Fibroblast of lung (primary cell): ENCODE results near the gene NEGR1. TPM values are rescaled to one million over a fixed set of nuclear protein-coding genes. Genes with fewer than 3 reads are reported as not detected.

ENCODE experiments used
- DNase-seq, 2 donors: peaks; one replicate each; pipeline versions ENCODE4 v3.0.0 to v3.0.0-alpha.2; 2010; ENCODE audit warnings: low read depth in 2 of 2
- H2AFZ ChIP-seq: 2 replicates; pipeline ENCODE4 v1.5.1; 2012; ENCODE audit warnings: low read length, control low read depth, inconsistent platforms
- H3K27ac ChIP-seq: 2 replicates; pipeline ENCODE4 v1.5.1; 2011; ENCODE audit warnings: low read length, control low read depth; ENCODE audit not compliant: insufficient read depth
- H3K27me3 ChIP-seq: 2 replicates; pipeline ENCODE4 v1.5.1; 2011; ENCODE audit warnings: mild to moderate bottlenecking, low read length; ENCODE audit not compliant: control insufficient read depth, insufficient read depth
- H3K36me3 ChIP-seq: 2 replicates; pipeline ENCODE4 v1.5.1; 2011; ENCODE audit warnings: low read length; ENCODE audit not compliant: control insufficient read depth, insufficient read depth
- H3K4me1 ChIP-seq: 2 replicates; pipeline ENCODE4 v1.5.1; 2011; ENCODE audit warnings: low read length; ENCODE audit not compliant: control insufficient read depth, insufficient read depth; ENCODE audit errors: extremely low read depth
- H3K4me2 ChIP-seq: 2 replicates; pipeline ENCODE4 v1.5.1; 2011; ENCODE audit warnings: low read length, control low read depth; ENCODE audit not compliant: insufficient read depth; ENCODE audit errors: extremely low read depth
- H3K4me3 ChIP-seq, 4 experiments: fragments of 200-600 bp in 1 of 4; sonication (generic) in 1 of 4; replicated peaks in 1 of 4; 2 replicates each; pipeline ENCODE4 v1.5.1; 2011 to 2016; ENCODE audit warnings: low read length in 4 of 4, low read depth in 3 of 4, mild to moderate bottlenecking in 3 of 4, control low read depth in 2 of 4, inconsistent platforms in 1 of 4, mixed read lengths in 1 of 4; ENCODE audit not compliant: insufficient read depth in 1 of 4; ENCODE audit errors: control extremely low read depth in 1 of 4
- H3K79me2 ChIP-seq: 2 replicates; pipeline ENCODE4 v1.5.1; 2012; ENCODE audit warnings: mild to moderate bottlenecking, low read length, inconsistent platforms; ENCODE audit not compliant: control insufficient read depth, insufficient read depth
- H3K9ac ChIP-seq: 2 replicates; pipeline ENCODE4 v1.5.1; 2011; ENCODE audit warnings: mild to moderate bottlenecking, low read length, control low read depth; ENCODE audit not compliant: insufficient read depth
- H3K9me3 ChIP-seq: 2 replicates; pipeline ENCODE4 v1.5.1; 2012; ENCODE audit warnings: low read depth, low read length; ENCODE audit not compliant: control insufficient read depth, insufficient read depth
- H4K20me1 ChIP-seq: 2 replicates; pipeline ENCODE4 v1.5.1; 2011; ENCODE audit warnings: low read length; ENCODE audit not compliant: control insufficient read depth, insufficient read depth; ENCODE audit errors: extremely low read depth
- EZH2 ChIP-seq: IDR thresholded peaks from 2 replicates; pipeline ENCODE4 v1.5.1; 2012; ENCODE audit warnings: low read length, control low read depth, mild to moderate bottlenecking; ENCODE audit errors: missing control alignments
- polyA plus RNA-seq, 2 donors: library from polyadenylated mRNA; depleted of rRNA in 1 of 2; stranded (reverse) in 1 of 2; unstranded in 1 of 2; fragments of >200 nt; gene quantifications; 2 replicates each; pipeline ENCODE4 v1.2.1, GENCODE V29; 2011 to 2012; ENCODE audit warnings: missing spikeins in 1 of 2
- total RNA-seq: library from RNA; depleted of rRNA; stranded (reverse); fragments of >200 nt; gene quantifications from 2 replicates; pipeline ENCODE4 v1.2.1, GENCODE V29; 2014
- TF ChIP-seq, protein P1 (sequence below), 2 donors: IDR thresholded peaks in 1 of 2; conservative IDR thresholded peaks in 1 of 2; 1 replicate in 1 of 2; 2 replicates in 1 of 2; pipeline ENCODE4 v1.5.1; 2011 to 2012; ENCODE audit warnings: low read length in 2 of 2, control low read depth in 1 of 2, inconsistent platforms in 1 of 2, low read depth in 1 of 2, mild to moderate bottlenecking in 1 of 2

Gene NEGR1
- total and polyA plus RNA-seq, 2 donors (not counting 1 experiment from before 2014, with no cell fraction given), result 3.1 to 9.4 TPM

DNA sequence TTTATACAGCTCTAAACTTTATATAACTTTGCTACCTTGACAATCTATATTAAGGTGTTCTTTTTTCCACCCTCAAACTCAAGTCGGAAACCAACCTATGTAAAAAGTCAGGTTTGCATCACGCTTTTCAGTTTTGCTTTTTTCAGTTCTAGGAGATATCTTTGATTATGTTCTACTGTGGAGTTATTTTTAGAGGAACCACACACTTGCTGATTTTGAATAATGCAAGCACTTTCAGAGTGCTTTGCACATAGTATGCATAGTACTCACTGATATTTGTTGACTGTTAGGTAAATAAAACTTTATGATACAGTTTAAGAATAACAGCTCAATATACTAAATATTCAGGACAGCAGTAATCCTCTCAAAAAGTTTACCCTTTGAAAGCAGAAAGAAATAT, 637.3 kb downstream of the NEGR1 start:
- DNase-seq, result no peak
- H3K4me3 ChIP-seq, result no peak overlapping the region
- no peaks in the 10 kb centered on the region for H4K20me1 ChIP-seq
- TF ChIP-seq, protein P1, sequence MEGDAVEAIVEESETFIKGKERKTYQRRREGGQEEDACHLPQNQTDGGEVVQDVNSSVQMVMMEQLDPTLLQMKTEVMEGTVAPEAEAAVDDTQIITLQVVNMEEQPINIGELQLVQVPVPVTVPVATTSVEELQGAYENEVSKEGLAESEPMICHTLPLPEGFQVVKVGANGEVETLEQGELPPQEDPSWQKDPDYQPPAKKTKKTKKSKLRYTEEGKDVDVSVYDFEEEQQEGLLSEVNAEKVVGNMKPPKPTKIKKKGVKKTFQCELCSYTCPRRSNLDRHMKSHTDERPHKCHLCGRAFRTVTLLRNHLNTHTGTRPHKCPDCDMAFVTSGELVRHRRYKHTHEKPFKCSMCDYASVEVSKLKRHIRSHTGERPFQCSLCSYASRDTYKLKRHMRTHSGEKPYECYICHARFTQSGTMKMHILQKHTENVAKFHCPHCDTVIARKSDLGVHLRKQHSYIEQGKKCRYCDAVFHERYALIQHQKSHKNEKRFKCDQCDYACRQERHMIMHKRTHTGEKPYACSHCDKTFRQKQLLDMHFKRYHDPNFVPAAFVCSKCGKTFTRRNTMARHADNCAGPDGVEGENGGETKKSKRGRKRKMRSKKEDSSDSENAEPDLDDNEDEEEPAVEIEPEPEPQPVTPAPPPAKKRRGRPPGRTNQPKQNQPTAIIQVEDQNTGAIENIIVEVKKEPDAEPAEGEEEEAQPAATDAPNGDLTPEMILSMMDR (conservative IDR thresholded peaks at IDR 0.05 in 1 of 2, IDR thresholded peaks at IDR 0.05 in 1 of 2; ENCODE audit: low read depth in 1 of 2, low read length in 2 of 2), result no peak
- no peak for TF ChIP-seq EZH2
- no peak overlapping the region for H3K9ac ChIP-seq
- no peaks in the 10 kb centered on the region for H3K36me3 ChIP-seq
- H3K4me2 ChIP-seq, result no peak overlapping the region
- H3K79me2 ChIP-seq, result no peaks in the 10 kb centered on the region
- H3K27me3 ChIP-seq, result no peaks in the 10 kb centered on the region
- H2AFZ ChIP-seq, result no peak overlapping the region
- no peaks in the 10 kb centered on the region for H3K4me1 ChIP-seq
- no peaks in the 10 kb centered on the region for H3K9me3 ChIP-seq
- H3K27ac ChIP-seq, result no peak overlapping the region

DNA sequence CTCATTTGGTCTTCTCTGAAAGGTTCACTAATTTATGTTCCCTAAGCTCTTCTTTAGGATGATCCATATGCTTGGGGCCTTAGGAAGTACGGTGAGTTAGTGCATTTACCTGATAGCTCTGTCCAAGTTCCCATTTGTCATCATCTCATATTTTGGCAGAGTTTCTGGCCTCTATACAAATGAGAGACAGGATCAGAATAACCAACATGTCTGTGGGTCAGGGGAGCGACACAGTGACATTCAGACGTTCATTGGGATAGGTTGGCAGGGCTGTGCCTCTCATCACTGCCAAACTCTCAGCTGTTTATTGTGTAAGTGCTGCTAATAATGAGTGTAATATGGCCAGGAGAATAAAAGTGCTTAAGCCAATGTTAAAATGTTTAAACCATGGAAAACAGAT, 640.4 kb downstream of the NEGR1 start:
- no peak for TF ChIP-seq EZH2
- TF ChIP-seq, protein P1 (conservative IDR thresholded peaks at IDR 0.05 in 1 of 2, IDR thresholded peaks at IDR 0.05 in 1 of 2; ENCODE audit: low read depth in 1 of 2, low read length in 2 of 2), result no peak
- H3K9ac ChIP-seq, result no peak overlapping the region

DNA sequence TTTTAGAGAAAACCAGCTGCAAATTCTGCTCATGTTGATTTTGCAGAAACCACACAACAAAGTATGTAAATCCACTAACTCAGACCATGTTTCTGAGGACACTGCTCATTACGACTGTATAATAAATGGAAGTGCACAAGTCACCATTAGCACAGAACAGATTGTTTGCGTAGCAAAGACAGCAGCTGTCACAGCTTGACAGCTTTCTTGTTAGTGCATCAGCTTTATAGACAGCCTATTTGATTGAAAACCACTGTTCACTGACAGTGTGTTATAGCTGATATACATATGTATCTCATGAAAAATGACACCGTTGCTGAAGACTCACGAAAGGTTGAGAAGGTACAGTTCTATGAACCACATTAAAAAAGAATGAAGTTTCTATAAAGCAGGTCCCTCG, 641.3 kb downstream of the NEGR1 start:
- no peak for DNase-seq
- no peak overlapping the region for H3K27ac ChIP-seq
- H3K4me2 ChIP-seq, result no peak overlapping the region
- no peaks in the 10 kb centered on the region for H3K4me1 ChIP-seq
- H3K27me3 ChIP-seq, result no peaks in the 10 kb centered on the region
- H3K9me3 ChIP-seq, result no peaks in the 10 kb centered on the region
- no peak for TF ChIP-seq EZH2
- TF ChIP-seq, protein P1 (conservative IDR thresholded peaks at IDR 0.05 in 1 of 2, IDR thresholded peaks at IDR 0.05 in 1 of 2; ENCODE audit: low read depth in 1 of 2, low read length in 2 of 2), result no peak
- no peak overlapping the region for H2AFZ ChIP-seq
- no peak overlapping the region for H3K9ac ChIP-seq
- H4K20me1 ChIP-seq, result no peaks in the 10 kb centered on the region
- H3K79me2 ChIP-seq, result no peaks in the 10 kb centered on the region
- no peaks in the 10 kb centered on the region for H3K36me3 ChIP-seq
- no peak overlapping the region for H3K4me3 ChIP-seq

More for the DNA sequence above, 640.4 kb downstream of the NEGR1 start:
- H3K4me2 ChIP-seq, result no peak overlapping the region
- no peaks in the 10 kb centered on the region for H3K4me1 ChIP-seq
- H3K4me3 ChIP-seq, result no peak overlapping the region
- no peak overlapping the region for H2AFZ ChIP-seq
- no peaks in the 10 kb centered on the region for H3K79me2 ChIP-seq
- H3K9me3 ChIP-seq, result no peaks in the 10 kb centered on the region
- H4K20me1 ChIP-seq, result no peaks in the 10 kb centered on the region
- no peaks in the 10 kb centered on the region for H3K36me3 ChIP-seq
- no peak for DNase-seq
- H3K27me3 ChIP-seq, result no peaks in the 10 kb centered on the region
- H3K27ac ChIP-seq, result no peak overlapping the region
